ENCODE data around the gene NUDT9. TPM values are rescaled to one million over a fixed set of nuclear protein-coding genes. Genes with fewer than 3 reads are reported as not detected.
A peak's percentile ranks its signal among the peaks of the same experiment; 100 is the strongest.

Gene NUDT9
- total RNA-seq, 2 donors from 2014 or later, result 15.5 to 17.2 TPM

DNA sequence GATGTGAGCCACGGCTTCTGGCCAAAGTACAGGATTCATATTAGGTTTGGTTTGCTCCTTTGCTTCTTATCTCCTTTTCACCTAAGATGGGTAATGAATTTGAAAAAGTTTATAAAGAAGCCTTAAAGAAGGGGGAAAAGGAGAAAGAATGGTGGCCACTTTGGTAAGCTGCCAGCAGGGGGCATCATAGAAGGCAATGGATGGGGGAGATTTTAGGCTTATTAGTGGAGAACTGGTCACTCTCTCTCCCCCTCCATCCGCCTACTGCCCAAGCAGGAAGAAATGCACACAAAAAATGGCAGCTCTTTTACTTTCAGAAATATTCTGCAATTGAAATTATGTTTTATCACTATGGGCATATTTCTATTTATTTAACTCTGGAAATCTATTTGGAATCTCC is 74.8 kb downstream of the NUDT9 start:
- Histone ChIP-seq H3K27ac (peak overlapping the region in 1 of 2 donors; percentile 64), H3K4me1 (ENCODE audit: control insufficient read depth in 1 of 2, low read depth in 2 of 2) (peaks cover 23 to 70% of the 10 kb centered on the region in 2 donors), H3K9me3 (no peaks in the 10 kb centered on the region), H3K4me3 (no peak overlapping the region), H3K27me3 (replicated peaks; ENCODE audit: insufficient read depth) (no peaks in the 10 kb centered on the region), H3K36me3 (peaks cover 37% of the 10 kb centered on the region)
- ATAC-seq (ENCODE audit: insufficient number of reproducible peaks, low FRiP score, low read depth) (no peak), DNase-seq (ENCODE audit: low spot score) (no peak)
- TF ChIP-seq, protein P1, sequence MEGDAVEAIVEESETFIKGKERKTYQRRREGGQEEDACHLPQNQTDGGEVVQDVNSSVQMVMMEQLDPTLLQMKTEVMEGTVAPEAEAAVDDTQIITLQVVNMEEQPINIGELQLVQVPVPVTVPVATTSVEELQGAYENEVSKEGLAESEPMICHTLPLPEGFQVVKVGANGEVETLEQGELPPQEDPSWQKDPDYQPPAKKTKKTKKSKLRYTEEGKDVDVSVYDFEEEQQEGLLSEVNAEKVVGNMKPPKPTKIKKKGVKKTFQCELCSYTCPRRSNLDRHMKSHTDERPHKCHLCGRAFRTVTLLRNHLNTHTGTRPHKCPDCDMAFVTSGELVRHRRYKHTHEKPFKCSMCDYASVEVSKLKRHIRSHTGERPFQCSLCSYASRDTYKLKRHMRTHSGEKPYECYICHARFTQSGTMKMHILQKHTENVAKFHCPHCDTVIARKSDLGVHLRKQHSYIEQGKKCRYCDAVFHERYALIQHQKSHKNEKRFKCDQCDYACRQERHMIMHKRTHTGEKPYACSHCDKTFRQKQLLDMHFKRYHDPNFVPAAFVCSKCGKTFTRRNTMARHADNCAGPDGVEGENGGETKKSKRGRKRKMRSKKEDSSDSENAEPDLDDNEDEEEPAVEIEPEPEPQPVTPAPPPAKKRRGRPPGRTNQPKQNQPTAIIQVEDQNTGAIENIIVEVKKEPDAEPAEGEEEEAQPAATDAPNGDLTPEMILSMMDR (IDR thresholded peaks at IDR 0.05), result peak; percentile 15

DNA sequence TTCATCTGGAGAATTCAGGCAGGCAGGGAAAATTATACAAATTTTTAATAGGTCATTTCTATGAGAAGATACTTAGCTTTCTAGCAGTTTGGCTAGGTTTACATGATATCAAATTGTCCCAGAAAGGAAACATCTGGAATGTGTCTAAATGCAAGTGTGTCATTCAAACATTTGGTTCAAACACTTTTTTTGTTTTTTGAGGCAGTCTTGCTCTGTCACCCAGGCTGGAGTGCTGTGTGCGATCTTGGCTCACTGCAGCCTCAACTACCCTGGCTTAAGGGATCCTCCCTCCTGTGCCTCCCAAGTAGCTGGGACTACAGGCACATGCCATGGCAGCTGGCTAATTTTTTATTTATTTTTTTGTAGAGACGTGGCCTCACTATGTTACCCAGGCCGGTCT is 75.2 kb downstream of the NUDT9 start:
- Histone ChIP-seq H3K4me3 (no peak overlapping the region), H3K27ac (peak overlapping the region; percentile 48 to 64), H3K27me3 (replicated peaks; ENCODE audit: insufficient read depth) (no peaks in the 10 kb centered on the region), H3K9me3 (no peaks in the 10 kb centered on the region), H3K36me3 (peaks cover 37% of the 10 kb centered on the region), H3K4me1 (ENCODE audit: control insufficient read depth in 1 of 2, low read depth in 2 of 2) (peaks cover 27 to 70% of the 10 kb centered on the region in 2 donors)
- DNase-seq (ENCODE audit: low spot score) (no peak), ATAC-seq (ENCODE audit: insufficient number of reproducible peaks, low FRiP score, low read depth) (no peak)
- TF ChIP-seq, protein P1 (IDR thresholded peaks at IDR 0.05), result no peak

DNA sequence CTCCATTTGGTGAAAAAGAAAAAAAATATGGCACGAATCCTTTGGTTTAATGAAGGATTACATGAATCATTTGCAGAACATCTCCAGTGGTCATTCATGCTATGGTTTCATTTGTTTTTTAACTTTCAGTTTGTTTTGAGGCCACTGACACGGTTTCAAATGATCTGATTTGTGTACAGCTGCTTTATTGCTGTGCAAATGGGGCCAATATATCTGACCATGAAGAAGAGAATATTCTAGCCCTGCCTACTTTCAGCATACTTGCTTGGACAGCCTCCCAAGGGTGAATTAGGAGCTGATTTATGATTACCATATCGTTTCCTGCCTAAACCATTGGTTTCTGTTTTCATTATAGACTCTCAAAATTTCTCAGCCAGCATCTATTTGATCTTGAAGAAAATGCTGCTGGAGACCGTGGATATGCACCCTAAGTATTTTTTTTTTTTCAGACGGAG is 76.1 kb downstream of the NUDT9 start:
- H3K4me3 ChIP-seq, result peak overlapping the region; percentile 50

DNA sequence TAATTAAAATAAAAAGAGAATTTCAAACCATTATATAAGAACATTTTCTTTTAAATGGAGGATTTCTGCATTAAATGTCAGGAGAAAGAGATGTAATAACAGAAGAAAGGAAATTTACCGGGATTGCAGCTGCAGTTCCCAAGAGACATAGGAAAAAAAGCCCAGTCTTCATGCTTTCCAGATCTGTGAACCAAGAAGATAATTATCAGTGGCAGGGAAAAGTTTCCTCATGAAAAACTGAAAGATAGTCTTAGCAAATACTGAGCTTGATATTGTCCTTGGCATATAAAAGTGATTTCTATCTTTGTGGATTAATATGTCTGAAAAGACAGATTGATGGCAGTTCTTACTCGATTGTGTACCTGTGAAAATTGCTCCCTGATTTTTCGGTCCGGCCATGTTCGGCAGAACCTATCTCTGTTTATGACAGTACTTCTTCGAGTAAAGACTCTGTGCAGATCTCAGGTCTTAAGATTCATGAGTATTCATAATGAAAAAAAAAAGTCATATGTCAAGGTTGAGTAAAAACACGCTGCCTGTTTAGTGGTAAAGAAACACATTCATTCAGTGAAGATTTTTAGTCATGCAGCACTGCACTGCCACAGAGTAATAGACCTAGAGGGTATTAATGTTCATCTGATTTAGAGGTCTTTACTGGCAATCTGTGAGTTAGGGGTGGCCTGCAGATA is 77.2 kb downstream of the NUDT9 start:
- DNase-seq (ENCODE audit: low spot score) (no peak), ATAC-seq (ENCODE audit: insufficient number of reproducible peaks, low FRiP score, low read depth) (no peak)
- H3K4me1 ChIP-seq (ENCODE audit: control insufficient read depth in 1 of 2, low read depth in 2 of 2), result peaks cover 26 to 59% of the 10 kb centered on the region in 2 donors
- peaks cover 25% of the 10 kb centered on the region for H3K36me3 ChIP-seq
- H3K9me3 ChIP-seq, result no peaks in the 10 kb centered on the region
- H3K4me3 ChIP-seq, result no peak overlapping the region
- H3K27me3 ChIP-seq (replicated peaks; ENCODE audit: insufficient read depth), result no peaks in the 10 kb centered on the region
- peak overlapping the region; percentile 48 to 64 for H3K27ac ChIP-seq
- TF ChIP-seq, protein P1 (IDR thresholded peaks at IDR 0.05), result no peak

More for the DNA sequence above, 76.1 kb downstream of the NUDT9 start:
- peaks cover 30% of the 10 kb centered on the region for H3K36me3 ChIP-seq
- no peak for ATAC-seq (ENCODE audit: insufficient number of reproducible peaks, low FRiP score, low read depth)
- no peaks in the 10 kb centered on the region for H3K9me3 ChIP-seq
- TF ChIP-seq, protein P1 (IDR thresholded peaks at IDR 0.05), result no peak
- peak overlapping the region; percentile 48 to 64 for H3K27ac ChIP-seq
- no peaks in the 10 kb centered on the region for H3K27me3 ChIP-seq (replicated peaks; ENCODE audit: insufficient read depth)
- peaks cover 27 to 69% of the 10 kb centered on the region in 2 donors for H3K4me1 ChIP-seq (ENCODE audit: control insufficient read depth in 1 of 2, low read depth in 2 of 2)
- DNase-seq (ENCODE audit: low spot score), result no peak

DNA sequence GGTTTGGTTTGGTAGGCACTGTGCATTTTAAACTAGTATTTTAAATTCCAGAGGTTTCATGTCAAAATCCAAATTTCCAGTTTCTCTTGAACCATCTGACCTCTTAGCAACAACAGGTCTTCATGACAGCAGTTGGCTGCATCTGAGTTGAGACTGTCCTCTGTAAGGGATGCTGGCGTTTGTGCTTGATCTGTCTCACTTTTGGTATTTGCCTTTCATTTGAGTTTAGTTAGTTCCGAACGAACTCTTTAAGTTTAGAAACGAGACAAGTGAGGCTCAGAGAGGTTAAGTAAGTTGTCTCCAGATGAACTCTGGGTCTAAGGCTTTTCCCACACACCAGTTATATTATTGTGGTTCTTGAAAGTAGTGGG is 77.7 kb downstream of the NUDT9 start:
- ATAC-seq (ENCODE audit: insufficient number of reproducible peaks, low FRiP score, low read depth) (no peak), DNase-seq (ENCODE audit: low spot score) (no peak)
- TF ChIP-seq, protein P1 (IDR thresholded peaks at IDR 0.05), result no peak
- H3K9me3 ChIP-seq, result no peaks in the 10 kb centered on the region
- peaks cover 26 to 58% of the 10 kb centered on the region in 2 donors for H3K4me1 ChIP-seq (ENCODE audit: control insufficient read depth in 1 of 2, low read depth in 2 of 2)
- no peak overlapping the region for H3K4me3 ChIP-seq
- H3K36me3 ChIP-seq, result peaks cover 25% of the 10 kb centered on the region
- H3K27ac ChIP-seq, result peak overlapping the region in 1 of 2 donors; percentile 64
- H3K27me3 ChIP-seq (replicated peaks; ENCODE audit: insufficient read depth), result no peaks in the 10 kb centered on the region
